CD4-positive, alpha-beta T cell treated with Interleukin-17A for 4 hours (primary cell): ENCODE measurements around the gene UNC119B.

Experiments used
- DNase-seq: peaks from one replicate; pipeline ENCODE4 v3.0.0-alpha.2; 2020; ENCODE audit warnings: mixed read lengths

Gene UNC119B

GRCh38 chr12:120688527-120689071 lies 21.7 kb upstream of the UNC119B start:
- no peak for DNase-seq

- DNase-seq: no peak
Observed at GRCh38 chr12:120689397-120690082, 20.7 kb upstream of the UNC119B start.

GRCh38 chr12:120690083-120690450 lies 20.2 kb upstream of the UNC119B start:
- no peak for DNase-seq

GRCh38 chr12:120690978-120691377 lies 19.3 kb upstream of the UNC119B start:
- no peak for DNase-seq

- no peak for DNase-seq
Observed at GRCh38 chr12:120692524-120693033, 17.7 kb upstream of the UNC119B start.

- DNase-seq: no peak
Observed at GRCh38 chr12:120693848-120694247, 16.4 kb upstream of the UNC119B start.

GRCh38 chr12:120696626-120697025 lies 13.6 kb upstream of the UNC119B start:
- DNase-seq: no peak

GRCh38 chr12:120697344-120697743 lies 12.9 kb upstream of the UNC119B start:
- no peak for DNase-seq

- no peak for DNase-seq
Observed at GRCh38 chr12:120698665-120699064, 11.6 kb upstream of the UNC119B start.

GRCh38 chr12:120699553-120699952 lies 10.7 kb upstream of the UNC119B start:
- no peak for DNase-seq

- DNase-seq: no peak
Observed at GRCh38 chr12:120700886-120701285, 9.4 kb upstream of the UNC119B start.

- no peak for DNase-seq
Observed at GRCh38 chr12:120702637-120703036, 7.6 kb upstream of the UNC119B start.

GRCh38 chr12:120703311-120703942 lies 6.8 kb upstream of the UNC119B start:
- no peak for DNase-seq

- no peak for DNase-seq
Observed at GRCh38 chr12:120705618-120706017, 4.6 kb upstream of the UNC119B start.

- no peak for DNase-seq
Observed at GRCh38 chr12:120706029-120706428, 4.2 kb upstream of the UNC119B start.

- no peak for DNase-seq
Observed at GRCh38 chr12:120708651-120709050, 1.6 kb upstream of the UNC119B start.

GRCh38 chr12:120710805-120711296 lies 593 bp downstream of the UNC119B start:
- DNase-seq: peak; percentile 42

GRCh38 chr12:120711411-120711810 lies 1.2 kb downstream of the UNC119B start:
- DNase-seq: no peak

- DNase-seq: no peak
Observed at GRCh38 chr12:120712610-120713009, 2.4 kb downstream of the UNC119B start.

- DNase-seq: peak; percentile 86
Observed at GRCh38 chr12:120713861-120714482, 3.7 kb downstream of the UNC119B start.

GRCh38 chr12:120718055-120718454 lies 7.8 kb downstream of the UNC119B start:
- no peak for DNase-seq

- DNase-seq: no peak
Observed at GRCh38 chr12:120719072-120719471, 8.8 kb downstream of the UNC119B start.

GRCh38 chr12:120719496-120720233 lies 9.4 kb downstream of the UNC119B start:
- no peak for DNase-seq
